GM19324 (cell line): ENCODE measurements around the gene BAHCC1.
"Not testable (repeated sequence)": the region's sequence is repeated elsewhere in the genome, so short reads cannot be mapped to it uniquely, and the experiment has no call there.

Experiments
- ATAC-seq: cut with Tn5 transposase; IDR thresholded peaks from one replicate; pipeline ENCODE4 v1.9.1; 2021; ENCODE audit warnings: mild to moderate bottlenecking, moderate library complexity; ENCODE audit not compliant: unreplicated experiment, low FRiP score

BAHCC1 gene

DNA sequence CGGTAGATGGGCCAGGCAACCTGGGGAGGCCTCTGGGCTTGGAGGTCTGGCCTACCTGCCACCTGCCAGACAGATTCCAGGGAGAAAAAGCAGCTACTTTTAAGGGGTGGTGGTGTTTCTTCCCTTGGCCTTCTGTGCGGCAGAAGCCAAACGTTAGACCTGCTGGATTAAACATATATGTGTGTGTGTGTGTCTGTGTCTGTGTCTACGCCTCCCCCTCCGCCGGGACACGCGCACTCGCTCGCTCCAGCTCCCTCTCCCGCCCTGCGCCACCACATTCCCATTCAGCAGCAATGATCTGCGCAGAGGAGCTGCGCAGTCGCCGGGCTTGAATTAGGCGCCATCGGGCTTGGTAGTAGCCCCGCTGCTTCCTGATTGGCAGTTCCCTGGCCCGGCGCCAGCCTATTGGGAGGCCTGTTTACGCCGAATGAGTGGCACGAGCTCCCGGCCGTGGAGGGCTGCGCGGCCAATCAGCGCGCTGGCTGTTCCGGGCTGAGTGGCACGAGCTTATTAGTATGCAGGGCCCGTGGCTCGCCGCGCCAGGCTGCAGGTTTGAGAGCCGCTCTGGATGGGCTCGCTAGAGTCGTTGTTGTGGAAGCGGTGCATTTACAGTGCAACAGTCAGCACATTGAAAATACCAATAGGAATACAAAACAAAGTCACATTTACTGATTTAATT lies at the start of gene BAHCC1:
Gene BAHCC1 (plus strand): TSS at position 537 of the 679 bp plus-strand sequence. CDS start 4,283 bp downstream, outside the sequence.
- no peak for ATAC-seq

DNA sequence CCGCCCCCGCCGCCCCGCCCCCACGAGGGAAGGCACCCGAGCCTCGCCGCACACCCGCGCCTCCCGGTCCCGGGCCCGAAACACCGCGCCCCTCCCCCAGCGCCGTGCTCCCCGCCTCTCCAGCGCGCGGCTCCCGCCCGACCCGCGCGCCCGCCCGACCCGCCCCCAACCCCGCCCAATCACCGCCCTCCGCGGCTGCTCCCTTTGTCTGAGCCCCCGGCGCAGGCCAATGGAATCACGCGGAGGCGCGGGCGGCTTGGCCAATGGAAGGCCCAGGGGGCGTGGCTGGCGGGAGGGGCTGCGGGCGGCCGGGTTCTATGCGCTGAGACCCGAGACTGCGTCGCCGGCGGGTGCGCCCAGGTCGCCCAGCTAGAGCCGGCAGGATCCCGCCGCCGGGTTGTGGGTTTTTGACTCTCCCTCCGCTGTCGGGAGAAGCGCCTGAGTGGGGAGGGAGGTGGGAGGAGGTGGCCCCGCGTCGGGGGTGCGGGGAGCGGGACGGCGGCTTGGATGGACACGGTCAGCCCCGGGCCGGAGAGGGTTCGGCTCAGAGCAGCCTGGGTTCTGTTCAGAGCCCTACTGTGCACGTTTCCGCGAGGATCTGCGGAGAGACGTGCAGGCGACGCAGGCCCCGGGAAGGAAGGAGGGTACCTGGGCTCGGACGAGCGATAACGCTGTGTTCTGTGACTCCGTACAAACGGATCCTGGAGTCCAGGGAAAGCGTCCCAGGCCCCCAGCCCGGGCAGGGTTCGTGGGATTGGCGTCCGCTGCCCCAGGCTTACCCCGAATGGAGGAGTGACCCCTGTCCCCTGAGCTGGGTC lies 49.0 kb upstream of the BAHCC1 start:
- ATAC-seq, result no peak

DNA sequence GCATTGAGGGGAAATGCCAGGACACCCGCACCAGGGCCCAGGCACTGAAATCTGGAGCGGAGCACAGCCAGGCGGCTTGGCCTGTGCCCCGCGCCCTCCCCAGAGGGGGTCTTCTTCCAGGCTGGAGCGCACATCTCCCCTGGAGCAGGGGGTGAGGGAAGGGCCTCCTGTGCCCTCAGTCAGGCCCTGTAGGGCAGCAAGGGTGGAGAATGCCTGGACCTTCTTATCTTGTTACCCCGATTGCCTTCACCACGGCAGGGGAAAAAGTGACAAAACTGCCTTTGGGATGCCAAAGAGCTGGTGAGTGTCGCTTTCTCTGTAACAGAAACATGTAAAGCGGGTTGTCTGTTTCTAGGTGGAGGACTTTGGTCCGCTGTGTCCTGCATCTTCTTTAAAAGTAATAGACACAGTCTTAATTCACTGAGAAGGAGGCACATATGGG lies 48.3 kb upstream of the BAHCC1 start:
- no peak for ATAC-seq

- no peak for ATAC-seq
These were observed 47.8 kb upstream of the BAHCC1 start for GRCh38 chr17:81347437-81347836.

GRCh38 chr17:81348097-81349055 lies 46.9 kb upstream of the BAHCC1 start:
- no peak for ATAC-seq

DNA sequence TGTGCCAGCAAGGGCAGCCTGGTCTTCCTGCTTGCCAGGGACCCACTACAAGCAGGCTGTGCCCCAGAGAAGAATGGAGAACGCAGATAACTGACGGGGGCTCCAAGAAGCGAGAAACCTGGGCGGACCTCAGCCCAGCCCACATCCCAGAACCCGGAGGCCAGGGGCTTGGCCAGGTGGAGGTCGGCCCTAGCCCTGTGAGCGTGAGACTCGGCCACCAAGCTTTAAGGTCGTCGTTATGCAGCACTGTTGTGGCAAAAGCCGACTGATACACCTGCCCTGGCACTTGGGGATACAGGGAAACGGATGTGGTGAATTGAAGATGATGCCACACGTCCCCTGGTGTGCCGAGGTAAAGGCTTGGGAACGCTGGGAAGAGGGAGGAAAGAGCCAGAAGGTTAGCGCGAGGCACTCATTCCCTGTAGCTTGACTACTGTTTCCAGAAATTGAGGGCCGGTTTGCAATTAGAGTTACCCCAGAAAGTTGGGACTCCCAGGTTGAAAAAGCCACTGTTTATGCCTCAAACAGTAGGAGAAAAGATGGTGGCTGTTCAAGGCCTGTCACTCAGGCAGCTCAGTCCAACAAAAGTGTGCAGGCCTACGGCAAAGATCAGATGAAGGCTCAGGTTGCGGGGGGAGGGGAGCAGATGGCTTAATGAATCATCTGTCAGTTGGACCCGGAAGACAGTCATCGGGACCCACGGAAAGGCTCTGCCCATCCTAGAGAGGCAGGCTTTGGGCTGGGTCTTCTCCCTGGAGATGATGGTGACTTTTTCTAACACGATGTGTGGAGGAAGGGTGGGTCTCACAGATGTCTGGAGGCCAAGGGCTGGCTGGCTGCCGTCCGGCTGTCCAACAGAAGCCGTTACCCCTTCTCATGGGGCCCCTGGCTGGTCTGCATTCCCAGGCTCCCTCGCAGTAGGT lies 45.6 kb upstream of the BAHCC1 start:
- ATAC-seq, result no peak

DNA sequence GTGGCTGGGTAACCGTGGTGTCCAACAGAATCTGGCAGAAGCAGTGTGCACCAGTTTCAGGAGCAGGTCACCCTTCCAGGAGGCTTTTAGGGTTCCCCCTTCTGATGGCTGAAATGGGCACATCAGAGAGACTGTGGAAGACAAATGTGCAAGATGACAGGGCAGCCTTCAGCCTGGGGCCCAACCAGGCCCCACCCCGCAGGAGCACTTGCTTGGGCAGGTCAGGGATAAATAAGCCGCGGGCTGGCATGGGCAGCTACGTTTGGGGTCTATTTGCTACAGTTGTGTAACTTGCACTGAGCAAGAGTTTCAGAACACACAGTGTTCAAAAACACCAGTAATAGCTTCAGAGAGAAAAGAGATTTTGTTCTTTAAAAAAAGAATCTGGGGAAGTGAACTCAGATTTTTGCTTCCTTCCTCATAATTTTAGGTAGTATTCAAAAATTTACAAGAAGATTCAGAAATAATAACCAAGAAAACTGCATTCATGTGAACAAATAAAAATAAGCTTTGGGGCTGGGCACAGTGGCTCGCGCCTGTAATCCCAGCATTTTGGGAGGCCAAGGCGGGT lies 44.9 kb upstream of the BAHCC1 start:
- no peak for ATAC-seq

DNA sequence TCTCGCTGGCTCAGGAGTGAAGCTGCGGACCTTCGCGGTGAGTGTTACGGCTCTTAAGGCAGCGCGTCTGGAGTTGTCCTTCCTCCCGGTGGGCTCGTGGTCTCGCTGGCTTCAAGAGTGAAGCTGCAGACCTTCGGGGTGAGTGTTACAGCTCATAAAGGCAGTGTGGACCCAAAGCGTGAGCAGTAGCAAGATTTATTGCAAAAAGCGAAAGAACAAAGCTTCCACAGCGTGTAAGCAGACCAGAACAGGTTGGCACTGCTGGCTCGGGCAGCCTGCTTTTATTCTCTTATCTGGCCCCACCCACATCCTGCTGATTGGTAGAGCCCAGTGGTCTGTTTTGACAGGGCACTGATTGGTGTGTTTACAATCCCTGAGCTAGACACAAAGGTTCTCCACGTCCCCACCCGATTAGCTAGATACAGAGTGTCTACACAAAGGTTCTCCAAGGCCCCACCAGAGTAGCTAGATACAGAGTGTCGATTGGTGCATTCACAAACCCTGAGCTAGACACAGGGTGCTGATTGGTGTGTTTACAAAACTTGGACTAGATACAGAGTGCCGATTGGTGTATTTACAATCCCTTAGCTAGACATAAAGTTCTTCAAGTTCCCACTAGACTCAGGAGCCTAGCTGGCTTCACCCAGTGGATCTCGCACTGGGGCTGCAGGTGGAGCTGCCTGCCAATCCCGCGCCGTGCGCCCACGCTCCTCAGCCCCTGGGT lies 43.8 kb upstream of the BAHCC1 start:
- not testable (repeated sequence) for ATAC-seq

DNA sequence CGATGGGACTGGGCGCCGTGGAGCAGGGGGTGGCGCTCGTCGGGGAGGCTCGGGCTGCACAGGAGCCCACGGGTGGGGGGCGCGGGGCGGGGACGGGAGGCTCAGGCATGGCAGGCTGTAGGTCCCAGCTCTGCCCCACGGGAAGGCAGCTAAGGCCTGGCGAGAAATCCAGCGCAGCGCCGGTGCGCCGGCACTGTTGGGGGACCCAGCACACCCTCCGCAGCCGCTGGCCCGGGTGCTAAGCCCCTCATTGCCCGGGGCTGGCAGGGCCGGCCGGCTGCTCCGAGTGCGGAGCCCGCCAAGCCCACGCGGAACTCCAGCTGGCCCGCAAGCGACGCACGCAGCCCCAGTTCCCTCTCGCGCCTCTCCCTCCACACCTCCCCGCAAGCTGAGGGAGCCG lies 43.2 kb upstream of the BAHCC1 start:
- not testable (repeated sequence) for ATAC-seq

DNA sequence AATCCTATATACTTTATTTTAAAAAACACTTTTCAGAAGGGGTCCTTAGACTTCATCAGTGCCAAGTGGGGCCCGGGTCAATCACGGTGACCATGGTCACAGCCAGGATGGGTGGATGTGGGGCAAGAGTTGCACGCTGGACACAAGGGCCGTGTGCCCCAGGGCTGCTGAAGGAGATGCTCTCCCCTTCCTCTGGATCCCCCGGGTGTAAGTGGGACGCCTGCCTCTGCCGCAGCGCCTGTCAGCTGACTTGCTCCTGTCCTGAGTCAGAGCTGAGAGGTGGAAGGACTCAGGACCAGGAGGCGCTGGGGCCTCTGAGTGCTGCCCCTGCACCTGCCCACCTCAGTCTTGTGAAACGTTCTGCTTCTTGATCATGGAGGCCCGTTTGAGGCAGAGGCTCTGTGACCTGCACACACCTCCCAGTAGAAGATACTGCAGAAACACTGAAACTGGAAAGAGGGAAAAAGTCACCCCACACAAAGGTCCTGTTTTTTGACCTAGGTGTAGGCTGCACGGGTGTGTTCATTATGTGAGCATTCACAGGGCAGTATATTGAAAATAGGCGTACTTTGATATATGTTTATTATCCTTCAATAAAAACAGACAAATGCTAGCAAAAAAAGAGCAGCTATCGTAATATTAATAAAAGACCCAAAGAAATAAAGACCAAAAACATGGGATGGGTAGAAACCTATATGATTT lies 40.9 kb upstream of the BAHCC1 start:
- no peak for ATAC-seq

GRCh38 chr17:81354954-81355347 lies 40.3 kb upstream of the BAHCC1 start:
- ATAC-seq, result no peak

- ATAC-seq, result no peak
These were observed 36.0 kb upstream of the BAHCC1 start for GRCh38 chr17:81359218-81359617.

GRCh38 chr17:81362001-81362400 lies 33.3 kb upstream of the BAHCC1 start:
- ATAC-seq, result not testable (repeated sequence)

DNA sequence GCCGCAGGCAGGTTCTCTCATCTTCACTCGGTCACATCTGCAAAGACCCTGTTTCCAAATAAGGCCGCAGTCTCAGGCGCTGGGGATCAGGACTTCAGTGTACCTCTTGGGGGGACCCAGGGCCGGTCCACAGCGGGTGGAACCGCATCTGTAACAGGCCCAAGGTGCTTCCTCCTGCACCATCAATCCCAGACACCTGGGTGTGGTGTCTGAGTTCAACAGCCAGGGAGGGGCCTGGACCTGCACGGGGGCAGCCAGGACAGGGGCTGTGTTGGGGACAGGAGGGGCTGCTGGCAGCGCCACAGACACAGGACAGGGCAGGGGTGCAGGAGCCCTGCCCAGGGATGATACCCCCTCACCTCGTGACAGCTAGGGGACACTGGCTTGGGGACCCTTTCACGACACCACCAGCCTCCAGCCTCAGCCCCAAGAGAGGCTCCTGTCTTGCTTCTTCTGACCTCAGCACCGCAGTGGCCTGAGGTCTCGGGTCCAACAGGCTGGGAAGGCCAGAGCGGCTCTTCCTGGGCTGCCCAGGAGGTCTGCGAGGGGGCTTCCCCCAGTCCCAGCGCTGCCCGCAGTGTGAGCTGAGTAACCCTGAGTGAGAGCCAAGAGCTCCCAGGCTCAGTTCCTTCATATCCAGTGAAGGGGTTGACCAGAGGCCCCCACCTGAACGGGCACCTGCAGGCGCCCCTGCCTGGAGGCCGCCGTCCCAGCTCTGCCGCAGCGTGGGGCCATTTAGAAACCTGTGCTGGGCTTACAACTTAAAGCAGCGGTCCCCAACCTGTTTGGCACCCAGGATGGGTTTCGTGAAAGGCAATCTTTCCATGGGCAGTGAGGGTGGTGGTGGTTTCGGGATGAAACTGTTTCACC lies 30.7 kb upstream of the BAHCC1 start:
- ATAC-seq, result no peak

- ATAC-seq, result no peak
These were observed 30.1 kb upstream of the BAHCC1 start for GRCh38 chr17:81365148-81365600.

DNA sequence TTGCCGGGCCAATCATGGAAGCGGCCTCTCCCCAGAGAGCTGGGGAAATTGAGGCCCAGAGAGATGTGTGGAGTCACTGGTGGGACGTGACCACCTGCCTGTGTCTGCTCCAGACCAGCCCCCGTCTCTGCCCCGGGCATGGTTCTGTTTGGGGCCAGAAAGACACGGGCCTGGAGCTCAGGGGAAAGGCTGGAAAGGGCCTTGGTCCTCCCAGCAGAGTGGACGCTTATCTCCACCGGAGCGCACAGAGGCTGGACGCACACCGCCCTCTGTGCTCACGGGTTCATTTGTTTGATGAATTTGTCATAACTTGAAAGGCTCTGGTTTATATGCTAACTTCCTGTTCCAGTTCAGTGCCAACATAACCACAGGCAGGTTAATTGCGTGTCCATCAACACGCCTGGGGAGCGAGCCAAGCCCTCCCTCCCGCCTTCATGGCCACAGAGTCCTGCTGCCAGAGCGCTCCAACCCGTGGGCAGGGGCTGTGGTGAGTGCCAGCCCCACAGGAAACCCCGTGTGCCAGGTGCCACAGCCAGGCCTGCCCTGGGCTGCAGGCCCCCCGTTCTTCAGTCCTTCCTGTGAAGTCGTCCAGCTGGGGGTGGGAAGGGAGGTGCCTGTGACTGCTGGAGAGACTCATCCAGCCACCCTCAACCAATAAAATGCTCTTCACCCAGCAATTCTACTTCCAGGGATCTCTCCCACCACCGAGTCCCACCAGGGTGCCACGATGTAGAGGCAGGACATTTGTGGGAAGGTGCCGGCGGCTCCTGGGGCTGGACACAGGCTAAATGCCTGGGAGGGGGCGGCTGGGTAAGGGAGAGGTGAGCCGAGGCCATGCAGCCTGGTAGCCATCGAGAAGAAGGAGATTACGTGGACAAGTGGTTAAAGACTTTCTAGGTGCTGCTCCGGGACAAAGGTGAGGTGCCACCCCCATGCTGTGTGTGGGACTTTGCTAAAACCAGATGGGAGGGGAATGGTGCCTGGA lies 29.4 kb upstream of the BAHCC1 start:
- no peak for ATAC-seq
